HEK293 (cell line): Measurements from ENCODE around the gene PPARA.

ENCODE experiments used
- BCL11B ChIP-seq: fragments of 450-650 bp; formaldehyde crosslinking; IDR thresholded peaks from 2 replicates; pipeline ENCODE4 v1.5.1; 2016; ENCODE audit warnings: low read depth, missing biosample characterization, missing genetic modification characterization
- CTCF ChIP-seq: fragments of 450-650 bp; formaldehyde crosslinking; IDR thresholded peaks from 2 replicates; pipeline ENCODE4 v1.5.1; 2016; ENCODE audit warnings: missing biosample characterization, missing genetic modification characterization
- EGR2 ChIP-seq: fragments of 450-650 bp; formaldehyde crosslinking; IDR thresholded peaks from 2 replicates; pipeline ENCODE4 v1.5.1; 2016; ENCODE audit warnings: low read depth, missing biosample characterization, missing genetic modification characterization
- GLIS2 ChIP-seq: fragments of 450-650 bp; formaldehyde crosslinking; IDR thresholded peaks from 2 replicates; pipeline ENCODE4 v1.5.1; 2016; ENCODE audit warnings: missing biosample characterization, missing genetic modification characterization
- KLF17 ChIP-seq: fragments of 450-650 bp; formaldehyde crosslinking; IDR thresholded peaks from 2 replicates; pipeline ENCODE4 v1.5.1; 2016; ENCODE audit warnings: missing biosample characterization, missing genetic modification characterization
- PATZ1 ChIP-seq: fragments of 450-650 bp; formaldehyde crosslinking; IDR thresholded peaks from 2 replicates; pipeline ENCODE4 v1.5.1; 2016; ENCODE audit warnings: missing biosample characterization, missing genetic modification characterization
- SP2 ChIP-seq: fragments of 450-650 bp; formaldehyde crosslinking; IDR thresholded peaks from 2 replicates; pipeline ENCODE4 v1.5.1; 2016; ENCODE audit warnings: missing biosample characterization, missing genetic modification characterization
- SP7 ChIP-seq: fragments of 450-650 bp; formaldehyde crosslinking; IDR thresholded peaks from 2 replicates; pipeline ENCODE4 v1.5.1; 2016; ENCODE audit warnings: missing biosample characterization, missing genetic modification characterization
- WT1 ChIP-seq: fragments of 450-650 bp; formaldehyde crosslinking; IDR thresholded peaks from 2 replicates; pipeline ENCODE4 v1.5.1; 2016; ENCODE audit warnings: missing biosample characterization, missing genetic modification characterization
- ZBTB48 ChIP-seq: fragments of 450-650 bp; formaldehyde crosslinking; IDR thresholded peaks from 2 replicates; pipeline ENCODE4 v1.5.1; 2016; ENCODE audit warnings: missing biosample characterization, missing genetic modification characterization
- ZFP37 ChIP-seq: fragments of 450-650 bp; formaldehyde crosslinking; IDR thresholded peaks from 2 replicates; pipeline ENCODE4 v1.5.1; 2016; ENCODE audit warnings: missing biosample characterization, missing genetic modification characterization
- ZNF223 ChIP-seq: fragments of 450-650 bp; formaldehyde crosslinking; IDR thresholded peaks from 2 replicates; pipeline ENCODE4 v1.5.1; 2016; ENCODE audit warnings: missing biosample characterization, missing genetic modification characterization
- ZNF24 ChIP-seq: fragments of 450-650 bp; formaldehyde crosslinking; IDR thresholded peaks from 2 replicates; pipeline ENCODE4 v1.5.1; 2016; ENCODE audit warnings: missing biosample characterization, missing genetic modification characterization
- ZNF423 ChIP-seq: fragments of 450-650 bp; formaldehyde crosslinking; IDR thresholded peaks from 2 replicates; pipeline ENCODE4 v1.5.1; 2016; ENCODE audit warnings: missing biosample characterization, missing genetic modification characterization
- ZNF510 ChIP-seq: fragments of 450-650 bp; formaldehyde crosslinking; IDR thresholded peaks from 2 replicates; pipeline ENCODE4 v1.5.1; 2018; ENCODE audit warnings: mild to moderate bottlenecking, missing genetic modification characterization, missing biosample characterization; ENCODE audit not compliant: insufficient replicate concordance
- ZNF596 ChIP-seq: fragments of 450-650 bp; IDR thresholded peaks from 2 replicates; pipeline ENCODE4 v1.5.0; 2018; ENCODE audit warnings: missing biosample characterization, mild to moderate bottlenecking, missing genetic modification characterization, moderate library complexity
- ZNF660 ChIP-seq: fragments of 450-650 bp; IDR thresholded peaks from 2 replicates; pipeline ENCODE4 v1.5.1; 2018; ENCODE audit warnings: missing biosample characterization, mild to moderate bottlenecking, missing genetic modification characterization
- ZNF677 ChIP-seq: fragments of 450-650 bp; IDR thresholded peaks from 2 replicates; pipeline ENCODE4 v1.5.0; 2018; ENCODE audit warnings: missing biosample characterization, mild to moderate bottlenecking, missing genetic modification characterization, moderate library complexity
- ZSCAN23 ChIP-seq: fragments of 450-650 bp; formaldehyde crosslinking; IDR thresholded peaks from 2 replicates; pipeline ENCODE4 v1.5.1; 2016; ENCODE audit warnings: missing biosample characterization, missing genetic modification characterization
- ZSCAN4 ChIP-seq: fragments of 450-650 bp; formaldehyde crosslinking; IDR thresholded peaks from 2 replicates; pipeline ENCODE4 v1.5.1; 2017; ENCODE audit warnings: missing biosample characterization, missing genetic modification characterization
- TF ChIP-seq, protein P1 (sequence below): fragments of 450-650 bp; formaldehyde crosslinking; IDR thresholded peaks from 2 replicates; pipeline ENCODE4 v1.5.1; 2016; ENCODE audit warnings: missing biosample characterization, missing genetic modification characterization
- TF ChIP-seq, protein P2 (sequence below): fragments of 450-650 bp; formaldehyde crosslinking; IDR thresholded peaks from 2 replicates; pipeline ENCODE4 v1.5.1; 2016; ENCODE audit warnings: missing biosample characterization, missing genetic modification characterization, borderline replicate concordance
- TF ChIP-seq, protein P3 (sequence below): fragments of 450-650 bp; formaldehyde crosslinking; IDR thresholded peaks from 2 replicates; pipeline ENCODE4 v1.5.1; 2017; ENCODE audit warnings: missing biosample characterization, mild to moderate bottlenecking, missing genetic modification characterization, moderate library complexity
- TF ChIP-seq, protein P4 (sequence below): fragments of 450-650 bp; formaldehyde crosslinking; IDR thresholded peaks from 2 replicates; pipeline ENCODE4 v1.5.1; 2017; ENCODE audit warnings: missing biosample characterization, missing genetic modification characterization

Gene PPARA

GRCh38 chr22:46116491-46116958 is 33.8 kb upstream of the PPARA start (continued):
- TF ChIP-seq PATZ1 (tag by site-specific recombination) = peak; percentile 97
- peak; percentile 55; the same call in 1 of the 2 replicates for TF ChIP-seq WT1
- TF ChIP-seq, protein P1, sequence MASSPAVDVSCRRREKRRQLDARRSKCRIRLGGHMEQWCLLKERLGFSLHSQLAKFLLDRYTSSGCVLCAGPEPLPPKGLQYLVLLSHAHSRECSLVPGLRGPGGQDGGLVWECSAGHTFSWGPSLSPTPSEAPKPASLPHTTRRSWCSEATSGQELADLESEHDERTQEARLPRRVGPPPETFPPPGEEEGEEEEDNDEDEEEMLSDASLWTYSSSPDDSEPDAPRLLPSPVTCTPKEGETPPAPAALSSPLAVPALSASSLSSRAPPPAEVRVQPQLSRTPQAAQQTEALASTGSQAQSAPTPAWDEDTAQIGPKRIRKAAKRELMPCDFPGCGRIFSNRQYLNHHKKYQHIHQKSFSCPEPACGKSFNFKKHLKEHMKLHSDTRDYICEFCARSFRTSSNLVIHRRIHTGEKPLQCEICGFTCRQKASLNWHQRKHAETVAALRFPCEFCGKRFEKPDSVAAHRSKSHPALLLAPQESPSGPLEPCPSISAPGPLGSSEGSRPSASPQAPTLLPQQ (tag by site-specific recombination) = peak; percentile 66
- TF ChIP-seq SP2 (tag by site-specific recombination) = peak; percentile 29; the same call in 1 of the 2 replicates
- TF ChIP-seq EGR2 = peak; percentile 87
- TF ChIP-seq, protein P2, sequence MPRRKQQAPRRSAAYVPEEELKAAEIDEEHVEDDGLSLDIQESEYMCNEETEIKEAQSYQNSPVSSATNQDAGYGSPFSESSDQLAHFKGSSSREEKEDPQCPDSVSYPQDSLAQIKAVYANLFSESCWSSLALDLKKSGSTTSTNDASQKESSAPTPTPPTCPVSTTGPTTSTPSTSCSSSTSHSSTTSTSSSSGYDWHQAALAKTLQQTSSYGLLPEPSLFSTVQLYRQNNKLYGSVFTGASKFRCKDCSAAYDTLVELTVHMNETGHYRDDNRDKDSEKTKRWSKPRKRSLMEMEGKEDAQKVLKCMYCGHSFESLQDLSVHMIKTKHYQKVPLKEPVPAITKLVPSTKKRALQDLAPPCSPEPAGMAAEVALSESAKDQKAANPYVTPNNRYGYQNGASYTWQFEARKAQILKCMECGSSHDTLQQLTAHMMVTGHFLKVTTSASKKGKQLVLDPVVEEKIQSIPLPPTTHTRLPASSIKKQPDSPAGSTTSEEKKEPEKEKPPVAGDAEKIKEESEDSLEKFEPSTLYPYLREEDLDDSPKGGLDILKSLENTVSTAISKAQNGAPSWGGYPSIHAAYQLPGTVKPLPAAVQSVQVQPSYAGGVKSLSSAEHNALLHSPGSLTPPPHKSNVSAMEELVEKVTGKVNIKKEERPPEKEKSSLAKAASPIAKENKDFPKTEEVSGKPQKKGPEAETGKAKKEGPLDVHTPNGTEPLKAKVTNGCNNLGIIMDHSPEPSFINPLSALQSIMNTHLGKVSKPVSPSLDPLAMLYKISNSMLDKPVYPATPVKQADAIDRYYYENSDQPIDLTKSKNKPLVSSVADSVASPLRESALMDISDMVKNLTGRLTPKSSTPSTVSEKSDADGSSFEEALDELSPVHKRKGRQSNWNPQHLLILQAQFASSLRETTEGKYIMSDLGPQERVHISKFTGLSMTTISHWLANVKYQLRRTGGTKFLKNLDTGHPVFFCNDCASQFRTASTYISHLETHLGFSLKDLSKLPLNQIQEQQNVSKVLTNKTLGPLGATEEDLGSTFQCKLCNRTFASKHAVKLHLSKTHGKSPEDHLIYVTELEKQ = peak; percentile 48; the same call in 1 of the 2 replicates
- peak; percentile 98 for TF ChIP-seq CTCF
- peak; percentile 98 for TF ChIP-seq GLIS2 (tag by site-specific recombination)
- peak; percentile 77 for TF ChIP-seq BCL11B (tag by site-specific recombination)
- peak; percentile 85 for TF ChIP-seq ZNF423
- no peak for TF ChIP-seq ZNF677 (tag by site-specific recombination)
- no peak for TF ChIP-seq ZNF510 (tag by site-specific recombination)
- peak; percentile 22; the same call in 1 of the 2 replicates for TF ChIP-seq ZBTB48 (tag by site-specific recombination)
- TF ChIP-seq ZNF596 (tag by site-specific recombination) = no peak
- 0 out of 2 replicates have a peak, but pooled peaks have one; percentile 49 for TF ChIP-seq ZNF24 (tag by site-specific recombination)
- peak; percentile 30; the same call in 1 of the 2 replicates for TF ChIP-seq ZNF660
- no peak for TF ChIP-seq ZSCAN4 (tag by site-specific recombination)
- TF ChIP-seq, protein P3, sequence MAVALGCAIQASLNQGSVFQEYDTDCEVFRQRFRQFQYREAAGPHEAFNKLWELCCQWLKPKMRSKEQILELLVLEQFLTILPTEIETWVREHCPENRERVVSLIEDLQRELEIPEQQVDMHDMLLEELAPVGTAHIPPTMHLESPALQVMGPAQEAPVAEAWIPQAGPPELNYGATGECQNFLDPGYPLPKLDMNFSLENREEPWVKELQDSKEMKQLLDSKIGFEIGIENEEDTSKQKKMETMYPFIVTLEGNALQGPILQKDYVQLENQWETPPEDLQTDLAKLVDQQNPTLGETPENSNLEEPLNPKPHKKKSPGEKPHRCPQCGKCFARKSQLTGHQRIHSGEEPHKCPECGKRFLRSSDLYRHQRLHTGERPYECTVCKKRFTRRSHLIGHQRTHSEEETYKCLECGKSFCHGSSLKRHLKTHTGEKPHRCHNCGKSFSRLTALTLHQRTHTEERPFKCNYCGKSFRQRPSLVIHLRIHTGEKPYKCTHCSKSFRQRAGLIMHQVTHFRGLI = 0 out of 2 replicates have a peak, but pooled peaks have one; percentile 14
- TF ChIP-seq, protein P4, sequence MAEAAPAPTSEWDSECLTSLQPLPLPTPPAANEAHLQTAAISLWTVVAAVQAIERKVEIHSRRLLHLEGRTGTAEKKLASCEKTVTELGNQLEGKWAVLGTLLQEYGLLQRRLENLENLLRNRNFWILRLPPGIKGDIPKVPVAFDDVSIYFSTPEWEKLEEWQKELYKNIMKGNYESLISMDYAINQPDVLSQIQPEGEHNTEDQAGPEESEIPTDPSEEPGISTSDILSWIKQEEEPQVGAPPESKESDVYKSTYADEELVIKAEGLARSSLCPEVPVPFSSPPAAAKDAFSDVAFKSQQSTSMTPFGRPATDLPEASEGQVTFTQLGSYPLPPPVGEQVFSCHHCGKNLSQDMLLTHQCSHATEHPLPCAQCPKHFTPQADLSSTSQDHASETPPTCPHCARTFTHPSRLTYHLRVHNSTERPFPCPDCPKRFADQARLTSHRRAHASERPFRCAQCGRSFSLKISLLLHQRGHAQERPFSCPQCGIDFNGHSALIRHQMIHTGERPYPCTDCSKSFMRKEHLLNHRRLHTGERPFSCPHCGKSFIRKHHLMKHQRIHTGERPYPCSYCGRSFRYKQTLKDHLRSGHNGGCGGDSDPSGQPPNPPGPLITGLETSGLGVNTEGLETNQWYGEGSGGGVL (tag by site-specific recombination) = peak; percentile 82
- peak; percentile 46; the same call in 1 of the 2 replicates for TF ChIP-seq ZFP37
- no peak for TF ChIP-seq ZSCAN23 (tag by site-specific recombination)
- TF ChIP-seq SP7 (tag by site-specific recombination) = peak; percentile 71
- peak; percentile 54 for TF ChIP-seq ZNF223 (tag by site-specific recombination)
- TF ChIP-seq KLF17 (tag by site-specific recombination) = peak; percentile 95
